Heart right ventricle (tissue), 16 donors: Measurements from ENCODE around the gene HIVEP3. TPM values are rescaled to one million over a fixed set of nuclear protein-coding genes. Genes with fewer than 3 reads are reported as not detected.

Experiments
- ATAC-seq, 8 donors: fragments of 200-7000 bp; cut with Tn5 transposase; one replicate each; pipeline ENCODE4 v1.9.1; 2020; ENCODE audit warnings: mild to moderate bottlenecking in 8 of 8, moderate library complexity in 8 of 8, moderate number of reproducible peaks in 1 of 8
- DNase-seq, 2 donors: peaks; one replicate each; pipeline ENCODE4 v3.0.0-alpha.2; 2020
- H3K27ac ChIP-seq, 10 donors: fragments of 200-600 bp; sonication (generic) in 2 of 10; one replicate each; pipeline versions ENCODE4 v1.5.0 to v1.8.0; 2020 to 2022; ENCODE audit warnings: mild to moderate bottlenecking in 3 of 10
- H3K27me3 ChIP-seq, 7 donors: fragments of 200-600 bp; one replicate each; pipeline ENCODE4 v1.8.0; 2021 to 2022; ENCODE audit warnings: mild to moderate bottlenecking in 2 of 7
- H3K36me3 ChIP-seq, 9 donors: fragments of 200-600 bp; sonication (generic) in 1 of 9; one replicate each; pipeline versions ENCODE4 v1.5.0 to v1.8.0; 2020 to 2022; ENCODE audit warnings: mild to moderate bottlenecking in 2 of 9
- H3K4me1 ChIP-seq, 9 donors: fragments of 200-600 bp; sonication (generic) in 1 of 9; one replicate each; pipeline versions ENCODE4 v1.5.0 to v1.8.0; 2020 to 2022; ENCODE audit warnings: mild to moderate bottlenecking in 4 of 9
- H3K4me3 ChIP-seq, 10 donors: fragments of 200-600 bp; sonication (generic) in 2 of 10; one replicate each; pipeline versions ENCODE4 v1.5.0 to v1.8.0; 2020 to 2022; ENCODE audit warnings: mild to moderate bottlenecking in 7 of 10, moderate library complexity in 2 of 10
- H3K9me3 ChIP-seq, 11 donors: fragments of 200-600 bp in 10 of 11; sonication (generic) in 2 of 11; one replicate each; pipeline versions ENCODE4 v1.5.0 to v1.8.0; 2013 to 2022; ENCODE audit warnings: mild to moderate bottlenecking in 2 of 11, control low read depth in 1 of 11, moderate library complexity in 1 of 11
- CTCF ChIP-seq, 9 donors: fragments of 200-600 bp; sonication (generic) in 2 of 9; IDR thresholded peaks; one replicate each; pipeline versions ENCODE4 v1.5.0 to v1.8.0; 2021 to 2022; ENCODE audit warnings: antibody characterized with exemption in 9 of 9, mild to moderate bottlenecking in 5 of 9, moderate library complexity in 1 of 9
- WGBS, 2 donors: extraction: QIAGEN DNeasy Blood & Tissue Kit; methylation state at CpG; one replicate each; pipeline ENCODE4 v1.1.7; 2013; ENCODE audit warnings: inconsistent platforms in 1 of 2; 5-methylcytosine and 5-hydroxymethylcytosine counted together
- intact Hi-C, 10 donors: fragments of 100-400 bp; cut with DNase I; formaldehyde crosslinking; loops; one replicate each; pipeline versions ENCODE4 v1.11.1 to v1.14.2; 2022
- polyA plus RNA-seq, 2 donors: library from polyadenylated mRNA; stranded (reverse); fragments of 200-250 nt; gene quantifications; one replicate each; pipeline ENCODE4 v1.2.3, GENCODE V29; 2013
- total RNA-seq, 10 donors: library from RNA; stranded (reverse); fragmentation: NEBNext Ultra II Directional in 3 of 10; extraction: Animal tissue kit (Norgen Biotek cat#: 25700) in 3 of 10; gene quantifications; one replicate each; pipeline versions ENCODE4 v1.2.1 to v1.2.4, GENCODE V29; 2021 to 2023
- donor health status: Arrhythmogenic right ventricular cardiomyopathy.
- donor health status: ischemic (EF 13 %, LVEDD 7.1; RV severe dilation, severe dysfunction).
- donor health status: healthy with polysubstance abuse.
- donor health status: DM: no; HTN: yes; CAD: no.
- donor health status: DM: no; HTN: no; CAD: no.
- donor health status: ischemic (EF 25% LVEDD 6.9; RV normal size, moderate dysfunction).
- donor health status: ischemic (EF 25% LVEDD 5.7; RV mildly dilated, moderate dysfunction).
- donor health status: healthy.
- donor health status: DM: yes; HTN: yes; CAD: no.
- donor health status: Ischemic cardiomyopathy.
- donor health status: ischemic (EF 35%, LVEDD 5.7; RV mildly dilated, moderate dysfunction).
- donor health status: nonischemic (EF 11% LVEDD 7.7; RV severe dilation, severe dysfunction).
- donor health status: DM: yes; HTN: yes; CAD: no.
- donor health status: PGD.
- donor health status: ischemic (EF 29% LVEDD 5.4; RV normal size, mild dysfunction).
- donor health status: nonischemic (EF 23%, LVEDD 6.1; RV moderate dilation, normal function).

The HIVEP3 gene
- total and polyA plus RNA-seq, 12 donors: 2.6 to 7.5 (median 5.2) TPM

DNA sequence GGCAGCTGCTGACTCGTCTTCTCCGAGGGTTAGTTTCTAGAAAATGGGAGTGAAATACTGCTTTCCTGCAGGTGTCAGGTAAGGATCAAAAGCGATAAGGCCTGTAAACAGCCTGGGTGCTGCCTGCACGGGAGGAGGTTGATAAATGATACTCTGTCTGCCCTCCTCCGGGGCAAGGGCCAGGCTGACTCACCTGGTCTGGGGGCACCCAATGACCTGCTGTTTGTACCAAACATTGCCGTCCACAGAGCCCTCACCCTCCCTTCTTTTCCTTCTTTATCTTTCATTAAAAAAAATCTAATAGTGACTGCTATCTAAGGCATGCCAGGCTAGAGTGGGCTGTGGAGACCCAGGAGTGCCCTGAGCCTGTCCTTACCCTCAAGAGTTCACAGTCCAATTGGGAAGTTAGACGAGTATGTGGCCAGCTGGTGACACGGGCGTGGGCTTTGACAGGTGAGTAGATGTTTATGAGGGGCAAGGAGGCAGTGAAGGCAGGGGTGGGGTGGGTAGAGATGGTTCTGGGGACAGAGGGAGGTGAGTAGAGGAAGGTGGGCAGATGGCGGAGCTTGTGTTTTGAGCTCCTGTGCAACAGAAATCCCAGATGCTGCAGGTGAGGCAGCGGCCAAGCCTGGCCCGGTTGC is 450.5 kb downstream of the HIVEP3 start:
- no peak overlapping the region for H3K4me3 ChIP-seq
- no peaks in the 10 kb centered on the region for H3K27me3 ChIP-seq
- peaks cover 0 to 4% (median 0%) of the 10 kb centered on the region in 9 donors for H3K4me1 ChIP-seq
- no peaks in the 10 kb centered on the region for H3K36me3 ChIP-seq
- DNase-seq (no peak), ATAC-seq (no peak)
- no peaks in the 10 kb centered on the region for H3K9me3 ChIP-seq
- intact Hi-C loops: no loop called here
- no peak for TF ChIP-seq CTCF (IDR thresholded peaks at IDR 0.05)
- WGBS, 2 donors: 85 to 91% methylated on average over 12 of the region's 12 CpGs
- no peak overlapping the region for H3K27ac ChIP-seq

GRCh38 chr1:41467673-41468072 is 451.0 kb downstream of the HIVEP3 start:
- DNase-seq: no peak
- H3K27me3 ChIP-seq: no peaks in the 10 kb centered on the region
- H3K4me1 ChIP-seq: peaks cover 0 to 4% (median 0%) of the 10 kb centered on the region in 9 donors
- no peak overlapping the region for H3K4me3 ChIP-seq
- intact Hi-C loops: no loop called here
- WGBS, 2 donors: 56 to 63% methylated on average over 4 of the region's 4 CpGs
- no peaks in the 10 kb centered on the region for H3K9me3 ChIP-seq
- H3K36me3 ChIP-seq: no peaks in the 10 kb centered on the region
- no peak for ATAC-seq
- H3K27ac ChIP-seq: no peak overlapping the region
- TF ChIP-seq CTCF (IDR thresholded peaks at IDR 0.05): no peak

- no peak for TF ChIP-seq CTCF (IDR thresholded peaks at IDR 0.05)
- intact Hi-C loops: no loop called here
- Histone ChIP-seq H3K4me3 (no peak overlapping the region), H3K36me3 (no peaks in the 10 kb centered on the region), H3K4me1 (peaks cover 0 to 7% (median 0%) of the 10 kb centered on the region in 9 donors), H3K27ac (no peak overlapping the region), H3K27me3 (no peaks in the 10 kb centered on the region), H3K9me3 (no peaks in the 10 kb centered on the region)
- DNase-seq (no peak), ATAC-seq (no peak)
- WGBS, 2 donors: 85% methylated on average over 5 of the region's 5 CpGs
These were observed 452.6 kb downstream of the HIVEP3 start for GRCh38 chr1:41466146-41466545.

DNA sequence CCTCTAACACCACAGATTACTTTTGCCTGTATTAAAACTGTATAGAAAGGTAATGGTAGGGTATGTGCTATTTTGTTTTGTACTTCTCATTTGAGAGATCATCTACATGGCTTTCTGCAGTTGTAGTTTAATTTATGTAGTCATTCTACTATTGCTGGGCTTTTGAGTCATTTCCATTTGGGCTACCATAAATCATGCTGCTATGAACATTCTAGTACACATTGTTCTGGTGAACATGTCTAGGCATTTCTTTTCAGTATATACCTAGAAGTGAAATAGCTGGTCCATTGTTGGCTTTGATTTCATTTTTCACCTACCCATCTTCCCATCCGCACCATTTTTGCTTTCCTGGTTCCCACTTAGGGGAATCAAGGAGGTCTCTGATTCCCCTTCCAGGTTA is 453.0 kb downstream of the HIVEP3 start:
- Histone ChIP-seq H3K36me3 (no peaks in the 10 kb centered on the region), H3K4me3 (no peak overlapping the region), H3K27ac (no peak overlapping the region), H3K9me3 (no peaks in the 10 kb centered on the region), H3K27me3 (no peaks in the 10 kb centered on the region), H3K4me1 (peaks cover 0 to 7% (median 0%) of the 10 kb centered on the region in 9 donors)
- 96% methylated on average over 1 of the region's 1 CpG for WGBS, 2 donors
- intact Hi-C loops: no loop called here
- no peak for TF ChIP-seq CTCF (IDR thresholded peaks at IDR 0.05)
- ATAC-seq (no peak), DNase-seq (no peak)
